Activated CD8-positive, alpha-beta memory T cell treated with anti-CD3 and anti-CD28 coated beads, Interleukin-2, amount 10 ng/mL, durations not matched to agents 7 days and 5 days (primary cell): Measurements from ENCODE around the gene ZIC2. TPM values are rescaled to one million over a fixed set of nuclear protein-coding genes. Genes with fewer than 3 reads are reported as not detected.

Experiments used
- ATAC-seq: fragments of 150-1000 bp; cut with Tn5 transposase; one replicate; pipeline ENCODE4 v1.10.0; 2021; ENCODE audit warnings: moderate library complexity
- CTCF ChIA-PET: fragments of 350-600 bp; sonication (Branson Sonifier 250); formaldehyde crosslinking; loops from one replicate; lab custom pipeline; 2021; ENCODE audit warnings: antibody characterized with exemption; lab: Charles Lee
- DNase-seq: peaks from one replicate; pipeline ENCODE4 v3.0.0-alpha.2; 2020
- H3K27ac Mint-ChIP-seq: one replicate; pipeline ENCODE4 v1.8.0; 2021; ENCODE audit warnings: mild to moderate bottlenecking, mixed read lengths
- H3K27me3 Mint-ChIP-seq: one replicate; pipeline ENCODE4 v1.8.0; 2021; ENCODE audit warnings: mixed read lengths
- H3K36me3 Mint-ChIP-seq: one replicate; pipeline ENCODE4 v1.8.0; 2021; ENCODE audit warnings: mild to moderate bottlenecking, mixed read lengths
- H3K4me1 Mint-ChIP-seq: one replicate; pipeline ENCODE4 v1.8.0; 2021; ENCODE audit warnings: mixed read lengths
- H3K4me3 Mint-ChIP-seq: one replicate; pipeline ENCODE4 v1.8.0; 2021; ENCODE audit warnings: mild to moderate bottlenecking, moderate library complexity, mixed read lengths
- H3K9me3 Mint-ChIP-seq: one replicate; pipeline ENCODE4 v1.8.0; 2022; ENCODE audit warnings: low read depth, mixed read lengths
- total RNA-seq, 2 experiments: library from RNA; stranded (reverse); gene quantifications; one replicate each; pipeline ENCODE4 v1.2.3, GENCODE V29; 2021

ZIC2 gene
- total RNA-seq, 2 experiments from 2014 or later: 0.26 to 1.6 TPM

DNA sequence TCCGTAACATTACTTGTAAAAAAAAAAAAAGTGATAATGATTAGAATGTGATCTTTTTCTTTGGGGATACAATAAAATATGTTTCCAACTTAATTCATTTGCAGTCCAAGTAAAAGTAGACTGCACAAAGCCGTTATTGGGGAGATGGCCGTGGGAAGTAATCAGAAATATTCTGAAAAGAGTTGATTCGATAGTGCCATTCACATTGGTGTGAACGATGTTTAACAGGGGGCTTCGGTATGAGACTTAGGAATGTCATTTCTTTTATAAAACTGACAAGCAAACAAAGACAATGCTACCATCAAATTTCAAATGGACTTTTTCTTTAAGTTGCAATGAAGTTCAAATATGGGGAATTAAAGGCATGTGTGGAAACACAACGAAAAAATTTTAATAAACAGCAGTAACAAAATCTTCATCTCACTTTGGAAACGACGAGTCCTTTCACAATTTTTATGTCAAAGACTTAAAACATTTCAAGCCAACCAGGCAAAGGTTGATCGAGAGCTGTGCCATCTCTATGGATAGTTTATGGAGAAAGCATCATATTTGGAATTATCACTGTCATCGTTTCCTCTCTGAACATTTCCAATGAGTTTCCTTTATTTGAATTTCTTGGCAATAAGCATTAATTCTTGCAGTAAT is 8.3 kb upstream of the ZIC2 start:
- ATAC-seq (no peak), DNase-seq (no peak)
- Mint-ChIP-seq H3K4me1 (peaks cover 19% of the 10 kb centered on the region), H3K27ac (peak overlapping the region; percentile 14), H3K36me3 (peaks cover 6% of the 10 kb centered on the region), H3K9me3 (no peaks in the 10 kb centered on the region), H3K27me3 (peaks cover 82% of the 10 kb centered on the region), H3K4me3 (no peak overlapping the region)
- CTCF ChIA-PET: interaction anchor here (0.8 to 1.6 kb wide), 3 partner anchors 13 to 262 kb away, joined by 3 to 4 read pairs (median 3); no protein-coding TSS in a partner anchor

DNA sequence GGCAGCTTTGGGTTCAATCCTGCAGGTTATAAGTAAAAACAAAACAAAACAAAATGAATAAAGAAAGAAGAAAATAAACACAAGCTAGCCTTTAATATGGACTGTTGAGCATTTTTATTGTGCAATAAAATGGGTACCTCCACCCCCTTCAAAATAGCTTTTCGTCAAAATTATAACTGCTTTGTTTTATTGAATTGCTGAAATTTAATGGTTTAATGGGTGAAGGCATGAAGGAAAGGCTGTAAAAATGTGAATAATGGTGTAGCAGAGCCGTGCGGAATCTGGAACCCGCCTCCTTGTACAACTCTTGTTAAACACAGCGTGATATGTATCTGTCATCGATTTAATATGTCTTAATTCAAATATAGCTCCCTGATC is 7.8 kb upstream of the ZIC2 start:
- peaks cover 23% of the 10 kb centered on the region for H3K4me1 Mint-ChIP-seq
- no peaks in the 10 kb centered on the region for H3K9me3 Mint-ChIP-seq

DNA sequence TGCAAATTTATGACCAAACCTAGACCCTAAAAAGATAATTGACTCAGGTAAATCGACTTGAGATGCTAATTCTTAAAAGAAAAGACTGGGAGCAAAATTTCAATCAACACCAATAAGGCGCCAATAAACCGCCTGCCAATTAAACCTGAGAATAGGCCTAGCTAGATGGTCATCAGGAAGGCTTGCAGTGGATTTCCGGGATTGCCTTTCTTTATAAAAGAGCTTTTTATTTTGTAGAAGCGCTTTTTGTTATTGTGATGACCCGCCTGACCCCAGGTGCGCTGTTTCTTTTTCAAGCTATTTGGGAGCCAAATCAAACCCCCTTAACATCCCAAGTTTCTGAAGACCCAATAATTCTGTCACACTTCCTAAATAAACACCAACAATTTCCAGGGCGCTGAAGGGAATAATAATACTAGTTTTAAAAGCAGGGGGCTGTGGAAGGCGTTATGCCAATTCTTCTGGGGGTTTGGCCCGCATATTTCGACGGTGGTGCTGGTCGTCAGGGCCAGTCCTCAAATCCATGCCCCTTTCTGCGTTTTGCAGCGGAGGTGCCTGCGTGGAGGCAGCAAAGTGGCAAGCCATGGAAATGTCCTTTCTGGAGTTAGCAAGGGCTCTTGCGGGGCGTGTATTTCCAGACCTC is 7.2 kb upstream of the ZIC2 start:
- H3K27ac Mint-ChIP-seq: peak overlapping the region; percentile 55

More for the DNA sequence above, 7.8 kb upstream of the ZIC2 start:
- ATAC-seq (no peak), DNase-seq (no peak)
- H3K27me3 Mint-ChIP-seq: peaks cover 87% of the 10 kb centered on the region
- no peak overlapping the region for H3K4me3 Mint-ChIP-seq
- H3K36me3 Mint-ChIP-seq: peaks cover 6% of the 10 kb centered on the region
- CTCF ChIA-PET: interaction anchor here (0.8 to 1.6 kb wide), 5 partner anchors 14 to 262 kb away, joined by 3 to 4 read pairs (median 3); no protein-coding TSS in a partner anchor
- H3K27ac Mint-ChIP-seq: peak overlapping the region; percentile 11

DNA sequence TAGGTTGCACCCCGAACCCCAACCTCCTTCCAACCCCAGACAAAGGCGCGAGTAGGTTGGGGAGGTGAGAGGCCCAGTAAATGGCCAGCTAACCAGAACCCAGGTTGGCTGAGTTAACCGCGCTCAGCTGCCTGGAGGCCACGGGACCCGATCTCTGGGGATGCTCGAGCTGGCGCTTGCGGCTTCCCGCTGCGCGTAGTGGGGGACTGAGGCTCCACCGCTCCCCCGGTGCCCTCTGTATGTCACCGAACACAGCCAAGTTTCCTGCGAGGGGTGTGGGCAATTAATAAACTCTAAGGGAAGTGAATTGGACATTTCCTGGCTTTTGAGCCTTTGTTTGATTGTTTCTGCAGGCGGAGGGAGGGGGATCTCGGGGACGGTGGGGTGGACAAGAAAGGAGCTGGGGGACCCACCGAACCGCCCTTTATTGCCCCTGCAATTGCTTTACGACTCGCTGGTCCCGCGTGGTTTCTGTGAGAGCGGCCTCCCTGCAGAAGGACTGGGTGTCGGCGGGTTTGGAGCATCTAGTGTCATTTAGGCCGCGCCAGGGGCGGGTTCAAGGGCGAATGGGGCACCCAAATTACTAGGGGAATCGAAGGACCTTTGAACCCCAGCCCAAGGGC is 6.5 kb upstream of the ZIC2 start:
- H3K4me1 Mint-ChIP-seq: peaks cover 17% of the 10 kb centered on the region
- H3K27ac Mint-ChIP-seq: no peak overlapping the region
- ATAC-seq: no peak
- H3K27me3 Mint-ChIP-seq: peaks cover 84% of the 10 kb centered on the region
- H3K9me3 Mint-ChIP-seq: no peaks in the 10 kb centered on the region
- H3K4me3 Mint-ChIP-seq: no peak overlapping the region
- DNase-seq: peak; percentile 33
- peaks cover under 1% of the 10 kb centered on the region for H3K36me3 Mint-ChIP-seq
- CTCF ChIA-PET: interaction anchor here (1.4 to 1.6 kb wide), 2 partner anchors 15 to 18 kb away, joined by 3 to 4 read pairs; no protein-coding TSS in a partner anchor

More for the DNA sequence above, 7.2 kb upstream of the ZIC2 start:
- Mint-ChIP-seq H3K36me3 (peaks cover 4% of the 10 kb centered on the region), H3K4me1 (peaks cover 20% of the 10 kb centered on the region), H3K4me3 (no peak overlapping the region), H3K27me3 (peaks cover 86% of the 10 kb centered on the region), H3K9me3 (no peaks in the 10 kb centered on the region)
- no peak for ATAC-seq
- DNase-seq: no peak
- CTCF ChIA-PET: interaction anchor here (0.9 to 1.6 kb wide), 4 partner anchors 15 to 74 kb away, joined by 3 to 4 read pairs (median 3); no protein-coding TSS in a partner anchor

DNA sequence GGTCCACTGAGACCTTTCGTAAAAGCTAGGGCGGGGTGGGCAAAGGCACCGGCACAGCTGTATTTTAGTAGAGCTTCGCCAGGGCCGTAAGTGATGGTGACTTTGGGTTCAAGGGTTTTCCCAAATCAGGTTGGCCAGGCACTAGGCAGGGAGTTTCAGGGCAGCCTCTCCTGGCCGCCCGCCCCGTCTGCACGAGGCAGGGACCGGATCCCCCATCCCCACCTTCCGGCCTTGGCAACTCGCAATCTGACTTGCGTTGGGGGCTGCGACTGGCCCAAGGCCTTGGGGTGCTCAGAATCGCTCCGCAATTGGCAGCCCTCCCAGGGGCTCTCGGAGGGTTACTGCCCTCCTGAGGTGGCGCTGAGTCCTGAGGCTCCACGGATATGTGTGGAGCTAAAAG is 6.0 kb upstream of the ZIC2 start:
- Mint-ChIP-seq H3K4me1 (peaks cover 15% of the 10 kb centered on the region), H3K9me3 (no peaks in the 10 kb centered on the region), H3K27ac (no peak overlapping the region), H3K27me3 (peaks cover 83% of the 10 kb centered on the region), H3K36me3 (no peaks in the 10 kb centered on the region), H3K4me3 (no peak overlapping the region)
- ATAC-seq (no peak), DNase-seq (peak; percentile 21)
- CTCF ChIA-PET: no interaction called here

DNA sequence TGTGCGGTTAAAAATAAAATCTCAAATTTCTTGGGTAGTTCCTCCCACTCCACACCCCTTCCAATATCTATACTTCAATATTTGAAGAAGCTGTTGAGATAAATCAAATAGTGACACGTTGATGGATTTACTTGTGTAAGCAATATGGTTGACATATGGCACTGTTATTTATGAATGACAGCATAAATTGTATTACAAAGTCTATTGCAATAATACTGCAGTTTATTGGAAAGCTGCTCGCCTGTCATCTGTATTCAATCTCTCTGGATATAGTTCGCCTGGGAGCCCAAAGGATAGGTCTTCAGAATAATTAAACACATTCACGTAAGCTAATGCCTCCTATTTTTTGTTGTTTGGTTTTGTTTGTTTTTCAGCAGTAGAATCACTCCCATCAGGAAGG is 5.0 kb upstream of the ZIC2 start:
- peaks cover 80% of the 10 kb centered on the region for H3K27me3 Mint-ChIP-seq

DNA sequence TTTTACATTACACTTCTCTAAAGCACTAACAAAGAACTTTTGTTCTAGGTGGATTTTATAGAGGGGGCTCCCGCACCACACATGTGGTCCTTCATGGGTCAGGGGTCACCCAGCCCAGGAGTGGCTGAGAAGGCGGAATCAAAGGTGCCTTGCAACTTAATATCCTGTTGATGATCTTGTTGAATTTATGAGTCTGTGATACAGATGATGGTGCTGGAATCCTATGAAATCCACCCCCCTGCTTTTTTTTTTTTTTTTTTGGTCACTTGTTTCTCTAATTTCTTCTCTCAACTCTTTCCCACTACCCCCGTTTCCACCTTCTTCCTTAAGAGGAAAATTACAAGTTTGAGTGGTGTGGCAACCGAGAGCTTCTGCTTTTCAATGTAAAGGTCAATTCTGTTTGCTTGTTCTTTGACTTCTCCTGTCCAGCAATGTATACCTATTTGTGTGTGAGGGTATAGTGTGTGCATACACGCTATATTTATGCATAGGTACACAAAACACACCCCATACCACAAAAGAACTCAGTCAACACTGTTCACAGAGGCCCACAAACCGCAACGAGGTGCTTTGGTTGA is 4.2 kb upstream of the ZIC2 start:
- Mint-ChIP-seq H3K4me3 (no peak overlapping the region), H3K27me3 (peaks cover 72% of the 10 kb centered on the region), H3K9me3 (no peaks in the 10 kb centered on the region), H3K36me3 (no peaks in the 10 kb centered on the region), H3K27ac (no peak overlapping the region), H3K4me1 (peaks cover 13% of the 10 kb centered on the region)
- CTCF ChIA-PET: interaction anchor here (1.0 kb wide), 1 partner anchor 15 kb away, joined by 3 read pairs; no protein-coding TSS in a partner anchor
- no peak for ATAC-seq
- DNase-seq: no peak

More for the DNA sequence above, 5.0 kb upstream of the ZIC2 start:
- Mint-ChIP-seq H3K4me3 (no peak overlapping the region), H3K27ac (no peak overlapping the region), H3K36me3 (no peaks in the 10 kb centered on the region), H3K9me3 (no peaks in the 10 kb centered on the region), H3K4me1 (peaks cover 13% of the 10 kb centered on the region)
- CTCF ChIA-PET: no interaction called here
- ATAC-seq (no peak), DNase-seq (no peak)

DNA sequence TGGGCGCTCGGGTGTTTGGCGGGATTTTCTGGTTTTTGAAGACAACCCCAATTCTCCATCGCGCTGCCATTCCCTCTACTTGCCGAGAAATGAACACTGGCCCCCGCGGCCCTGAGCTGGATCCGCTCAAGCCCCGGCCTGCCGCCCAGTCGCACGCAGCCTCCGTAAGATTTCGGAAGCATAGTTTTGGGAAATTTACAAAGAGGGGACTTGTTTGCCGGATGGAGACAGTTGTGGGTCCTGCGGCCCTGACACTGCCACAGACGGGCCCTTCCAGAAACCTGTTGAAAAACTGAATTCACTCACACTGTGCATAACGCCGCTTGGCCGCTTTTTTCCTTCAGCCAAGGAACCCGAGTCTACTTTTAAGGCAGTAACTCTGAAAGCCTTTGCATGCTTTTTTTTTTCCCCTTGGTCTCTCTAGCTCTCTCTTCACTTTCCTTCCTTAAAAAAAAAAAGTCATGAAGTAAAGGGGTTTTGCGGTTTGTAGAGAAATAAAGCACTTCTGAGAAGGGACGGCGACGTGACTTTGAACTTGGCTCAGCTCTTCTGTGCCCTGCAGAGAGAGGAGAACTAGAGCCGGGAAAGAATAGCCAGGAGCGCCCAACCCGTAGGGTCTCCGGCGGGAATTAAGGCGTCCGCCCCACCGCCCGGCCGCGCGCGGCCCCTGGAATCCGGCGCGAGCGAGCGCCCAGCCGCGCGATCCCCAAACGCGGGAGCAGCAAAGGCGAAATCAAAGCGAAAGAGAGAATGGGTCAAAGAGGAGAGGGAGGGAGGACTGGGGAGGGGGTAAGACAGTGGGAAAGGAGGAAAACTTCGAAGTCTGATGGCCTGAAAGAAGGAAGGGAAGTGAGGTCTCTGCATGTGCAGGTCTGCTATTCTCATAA is 3.4 kb upstream of the ZIC2 start:
- H3K4me3 Mint-ChIP-seq: no peak overlapping the region
- H3K9me3 Mint-ChIP-seq: no peaks in the 10 kb centered on the region
- DNase-seq: peak; percentile 39
- peaks cover 1% of the 10 kb centered on the region for H3K36me3 Mint-ChIP-seq
- H3K4me1 Mint-ChIP-seq: peaks cover 19% of the 10 kb centered on the region
- ATAC-seq: no peak
- H3K27me3 Mint-ChIP-seq: peaks cover 72% of the 10 kb centered on the region
- no peak overlapping the region for H3K27ac Mint-ChIP-seq
- CTCF ChIA-PET: interaction anchor here (0.5 to 1.0 kb wide), 2 partner anchors 14 to 40 kb away, joined by 3 read pairs; no protein-coding TSS in a partner anchor

DNA sequence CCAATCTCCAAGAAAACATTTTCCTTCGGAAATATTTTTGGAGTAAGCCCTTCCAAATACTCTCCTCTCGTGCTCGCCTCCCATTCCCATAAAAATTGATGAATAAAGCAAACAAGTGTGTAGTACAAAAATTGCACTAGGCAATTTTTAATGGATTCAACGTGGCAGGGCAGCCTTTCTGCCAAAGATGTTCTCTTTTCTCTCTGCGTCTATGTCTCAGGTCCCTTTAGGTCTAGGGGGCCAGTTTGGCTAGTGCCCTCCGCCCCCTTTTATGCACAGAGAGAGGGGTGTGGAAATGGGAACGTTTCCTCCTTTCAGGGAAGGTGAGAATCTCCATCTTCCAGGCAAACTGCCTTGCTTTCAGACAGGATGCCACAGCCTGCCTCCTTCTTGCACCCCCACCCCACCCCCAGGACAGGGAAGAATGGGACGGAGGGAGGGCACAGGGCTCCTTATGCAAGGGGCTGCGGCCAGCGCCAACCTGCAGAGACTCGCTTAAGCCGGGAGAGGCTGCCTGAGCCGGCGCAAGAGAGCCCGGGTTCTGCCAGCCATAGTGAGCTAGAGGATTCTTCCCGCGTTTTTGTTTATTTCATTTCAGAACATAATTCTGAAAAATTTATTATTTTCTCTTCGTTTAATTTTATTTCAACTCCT is 2.7 kb upstream of the ZIC2 start:
- Mint-ChIP-seq H3K36me3 (peaks cover 4% of the 10 kb centered on the region), H3K4me1 (peaks cover 23% of the 10 kb centered on the region), H3K27me3 (peaks cover 72% of the 10 kb centered on the region), H3K27ac (no peak overlapping the region), H3K9me3 (no peaks in the 10 kb centered on the region), H3K4me3 (no peak overlapping the region)
- DNase-seq: peak; percentile 35
- CTCF ChIA-PET: no interaction called here
- no peak for ATAC-seq

DNA sequence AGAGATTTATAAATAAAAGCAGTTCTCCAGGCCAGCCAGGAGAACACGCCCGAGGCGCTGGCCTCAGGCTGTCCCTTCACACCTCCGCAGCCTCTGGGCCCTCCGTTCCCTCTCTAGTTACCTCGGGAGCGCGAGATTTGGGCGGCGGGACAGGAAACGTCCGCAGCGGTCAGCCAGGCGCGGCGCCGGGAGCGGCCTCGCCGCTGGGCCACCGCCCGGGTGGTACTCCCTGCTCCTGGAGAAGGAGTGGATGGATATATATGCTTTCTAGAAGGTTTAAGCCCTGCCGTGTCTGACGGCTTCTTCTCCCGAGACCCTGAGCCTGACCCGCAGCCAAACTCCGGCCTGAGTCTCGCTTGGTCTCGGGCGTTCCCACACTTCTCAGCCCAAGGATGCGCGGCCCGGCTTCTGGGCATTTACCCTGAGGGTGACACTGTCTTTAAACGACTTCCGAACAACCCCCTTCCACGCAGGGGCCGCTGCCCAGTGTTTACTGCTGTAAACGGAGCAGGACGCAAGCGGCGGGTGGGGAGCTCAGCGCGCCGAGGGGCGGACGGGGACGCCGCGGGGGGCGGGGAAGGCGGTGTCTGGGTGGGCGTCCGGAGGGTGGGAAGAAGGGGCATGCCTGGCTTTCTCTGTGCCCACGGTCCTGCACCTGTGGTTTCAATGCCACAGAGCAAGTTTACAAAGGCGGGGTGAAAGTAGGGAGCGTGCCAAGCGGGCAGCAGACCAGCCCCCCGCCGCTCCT is 2.0 kb upstream of the ZIC2 start:
- H3K27me3 Mint-ChIP-seq: peaks cover 72% of the 10 kb centered on the region
- no peak for DNase-seq
- H3K4me3 Mint-ChIP-seq: no peak overlapping the region
- no peak for ATAC-seq
- CTCF ChIA-PET: interaction anchor here (0.7 to 1.9 kb wide), 3 partner anchors 13 to 324 kb away, joined by 3 to 4 read pairs (median 3); no protein-coding TSS in a partner anchor
- H3K4me1 Mint-ChIP-seq: peaks cover 26% of the 10 kb centered on the region
- peaks cover 8% of the 10 kb centered on the region for H3K36me3 Mint-ChIP-seq
- no peak overlapping the region for H3K27ac Mint-ChIP-seq
- H3K9me3 Mint-ChIP-seq: no peaks in the 10 kb centered on the region

DNA sequence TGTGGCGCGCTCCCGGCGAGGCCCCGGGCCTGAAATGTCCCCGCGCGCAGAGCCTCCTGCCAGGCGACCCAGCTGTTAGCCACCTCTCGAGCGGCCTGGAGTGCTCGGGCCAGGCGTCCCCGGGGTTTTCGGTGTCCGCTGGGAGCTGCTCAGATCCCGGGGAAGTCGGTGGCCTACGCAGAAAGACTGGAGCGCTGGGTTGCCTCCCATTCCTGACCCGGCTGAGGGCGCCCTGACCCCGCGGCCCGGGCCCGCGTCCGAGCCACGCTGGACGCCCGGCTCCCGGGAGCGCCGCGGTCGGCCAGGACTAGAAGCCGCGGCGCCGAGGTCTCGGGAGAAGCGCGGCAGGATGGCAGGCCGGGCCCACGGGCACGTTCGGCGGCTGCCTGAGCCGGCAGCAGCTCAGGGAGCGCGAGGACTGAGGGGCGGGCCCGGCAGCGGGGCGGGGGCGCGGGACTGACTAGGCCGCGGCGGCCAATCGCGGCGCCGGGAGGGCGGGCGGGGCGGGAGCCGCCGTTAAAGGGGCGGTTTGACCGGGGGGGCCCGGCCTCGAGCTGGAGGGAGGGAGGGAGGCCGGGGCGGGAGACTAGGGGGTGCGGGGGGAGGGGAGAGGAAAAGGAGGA is 1.3 kb upstream of the ZIC2 start:
- peak; percentile 73 for DNase-seq
- ATAC-seq: peak; percentile 83
- Mint-ChIP-seq H3K4me3 (no peak overlapping the region), H3K27me3 (peaks cover 68% of the 10 kb centered on the region), H3K36me3 (peaks cover 8% of the 10 kb centered on the region), H3K9me3 (no peaks in the 10 kb centered on the region), H3K27ac (no peak overlapping the region), H3K4me1 (peaks cover 26% of the 10 kb centered on the region)
- CTCF ChIA-PET: interaction anchor here (0.7 to 1.9 kb wide), 5 partner anchors 12 to 535 kb away, joined by 3 to 6 read pairs (median 4); no protein-coding TSS in a partner anchor
